ENCODE data around the gene PRDX5. TPM values are rescaled to one million over a fixed set of nuclear protein-coding genes. Genes with fewer than 3 reads are reported as not detected.

Gene PRDX5
- total RNA-seq, 1 donor from 2014 or later = 73.6 TPM

- ATAC-seq (ENCODE audit: low read depth) = no peak
- TF ChIP-seq CTCF (IDR thresholded peaks at IDR 0.05) = no peak
- no peak for DNase-seq
- H3K36me3 Mint-ChIP-seq (ENCODE audit: low read depth) = peaks cover 45% of the 10 kb centered on the region
- CTCF ChIA-PET = interaction anchor here (1.0 to 4.2 kb wide), 7 partner anchors 12 to 370 kb away, joined by 3 to 138 read pairs (median 27); partner anchors contain the start of gene ESRRA
- POLR2A ChIA-PET = interaction anchor here (0.6 to 4.9 kb wide), 15 partner anchors 12 to 1352 kb away, joined by 3 to 94 read pairs (median 8); partner anchors contain the start of genes CCDC88B, ESRRA and FERMT3
- no peaks in the 10 kb centered on the region for H3K27me3 Mint-ChIP-seq
- H3K9me3 Mint-ChIP-seq = no peaks in the 10 kb centered on the region
- H3K4me3 Mint-ChIP-seq = peak overlapping the region; percentile 94
- H3K27ac Mint-ChIP-seq = peak overlapping the region; percentile 99
- intact Hi-C loops (cut with micrococcal nuclease) = loop anchor here (1.0 to 5.0 kb wide), 9 partner anchors 12 to 423 kb away; partner anchors contain the start of genes CCDC88B, DNAJC4, NAA40 and NRXN2
- peaks cover 23% of the 10 kb centered on the region for H3K4me1 Mint-ChIP-seq
Measured at GRCh38 chr11:64318766-64319761, 1.1 kb downstream of the PRDX5 start.

- peak overlapping the region; percentile 30 for H3K27ac Mint-ChIP-seq
- intact Hi-C loops (cut with micrococcal nuclease) = no loop called here
Measured at GRCh38 chr11:64320556-64320955, 2.6 kb downstream of the PRDX5 start.

GRCh38 chr11:64321026-64321425, 3.1 kb downstream of the PRDX5 start:
- ChIA-PET CTCF (no interaction called here), POLR2A (no interaction called here)
- Mint-ChIP-seq H3K4me1 (peaks cover 23% of the 10 kb centered on the region), H3K36me3 (ENCODE audit: low read depth) (peaks cover 35% of the 10 kb centered on the region), H3K27ac (peak overlapping the region; percentile 19), H3K4me3 (no peak overlapping the region), H3K27me3 (no peaks in the 10 kb centered on the region), H3K9me3 (no peaks in the 10 kb centered on the region)
- ATAC-seq (ENCODE audit: low read depth) (no peak), DNase-seq (no peak)
- intact Hi-C loops (cut with micrococcal nuclease) = no loop called here
- no peak for TF ChIP-seq CTCF (IDR thresholded peaks at IDR 0.05)

More at GRCh38 chr11:64320556-64320955, 2.6 kb downstream of the PRDX5 start:
- Mint-ChIP-seq H3K36me3 (ENCODE audit: low read depth) (peaks cover 35% of the 10 kb centered on the region), H3K9me3 (no peaks in the 10 kb centered on the region), H3K4me1 (peaks cover 23% of the 10 kb centered on the region), H3K4me3 (no peak overlapping the region), H3K27me3 (no peaks in the 10 kb centered on the region)
- CTCF ChIA-PET = interaction anchor here (1.0 kb wide), 1 partner anchor 34 kb away, joined by 3 read pairs; no protein-coding TSS in a partner anchor
- no peak for TF ChIP-seq CTCF (IDR thresholded peaks at IDR 0.05)
- POLR2A ChIA-PET = interaction anchor here (1.3 to 4.9 kb wide), 2 partner anchors 11 to 15 kb away, joined by 3 to 77 read pairs; no protein-coding TSS in a partner anchor
- DNase-seq = no peak
- ATAC-seq (ENCODE audit: low read depth) = no peak

GRCh38 chr11:64321533-64321932, 3.6 kb downstream of the PRDX5 start:
- POLR2A ChIA-PET = no interaction called here
- Mint-ChIP-seq H3K36me3 (ENCODE audit: low read depth) (peaks cover 32% of the 10 kb centered on the region), H3K4me3 (no peak overlapping the region)

More at GRCh38 chr11:64321533-64321932, 3.6 kb downstream of the PRDX5 start:
- CTCF ChIA-PET = no interaction called here
- H3K9me3 Mint-ChIP-seq = no peaks in the 10 kb centered on the region
- DNase-seq (no peak), ATAC-seq (ENCODE audit: low read depth) (no peak)
- no peaks in the 10 kb centered on the region for H3K27me3 Mint-ChIP-seq
- no peak overlapping the region for H3K27ac Mint-ChIP-seq
- H3K4me1 Mint-ChIP-seq = peaks cover 20% of the 10 kb centered on the region
- intact Hi-C loops (cut with micrococcal nuclease) = no loop called here
- TF ChIP-seq CTCF (IDR thresholded peaks at IDR 0.05) = no peak
